D721Med (cell line): Measurements from ENCODE around the gene NLRP3.
"Not testable (repeated sequence)": the region's sequence is repeated elsewhere in the genome, so short reads cannot be mapped to it uniquely, and the experiment has no call there.

Experiments
- DNase-seq: peaks from one replicate; pipeline ENCODE4 v3.0.0; 2011; ENCODE audit warnings: low spot score; ENCODE audit not compliant: insufficient read length
- FAIRE-seq: peaks from 2 replicates; lab custom pipeline; 2011; peaks lifted over from hg19 to GRCh38; lab: Jason Lieb, UNC
- TF ChIP-seq, protein P1 (sequence below): IDR thresholded peaks from 2 replicates; pipeline ENCODE4 v1.5.1; 2012; ENCODE audit warnings: mild to moderate bottlenecking, control low read depth; ENCODE audit not compliant: insufficient read depth; ENCODE audit errors: missing control alignments

Gene NLRP3

DNA sequence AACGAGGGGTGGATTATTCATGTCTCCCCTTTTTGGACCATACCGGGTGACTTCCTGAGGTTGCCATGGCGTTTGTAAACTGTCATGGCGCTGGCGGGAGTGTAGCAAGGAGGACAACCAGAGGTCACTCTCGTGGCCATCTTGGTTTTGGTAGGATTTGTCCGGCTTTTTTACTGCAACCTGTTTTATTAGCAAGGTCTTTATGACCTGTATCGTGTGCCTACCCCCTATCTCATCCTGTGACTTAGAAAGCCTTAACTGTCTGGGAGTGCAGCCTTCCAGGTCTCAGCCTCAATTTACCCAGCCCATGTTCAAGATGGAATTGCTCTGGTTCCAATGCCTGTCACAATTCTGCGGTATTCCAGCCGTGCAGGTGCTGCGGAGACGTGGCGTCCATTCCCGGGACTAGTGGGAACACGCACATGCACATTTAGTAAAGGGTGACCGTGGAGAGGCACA lies 44.1 kb upstream of the NLRP3 start:
- no peak for DNase-seq
- FAIRE-seq: no peak
- TF ChIP-seq, protein P1, sequence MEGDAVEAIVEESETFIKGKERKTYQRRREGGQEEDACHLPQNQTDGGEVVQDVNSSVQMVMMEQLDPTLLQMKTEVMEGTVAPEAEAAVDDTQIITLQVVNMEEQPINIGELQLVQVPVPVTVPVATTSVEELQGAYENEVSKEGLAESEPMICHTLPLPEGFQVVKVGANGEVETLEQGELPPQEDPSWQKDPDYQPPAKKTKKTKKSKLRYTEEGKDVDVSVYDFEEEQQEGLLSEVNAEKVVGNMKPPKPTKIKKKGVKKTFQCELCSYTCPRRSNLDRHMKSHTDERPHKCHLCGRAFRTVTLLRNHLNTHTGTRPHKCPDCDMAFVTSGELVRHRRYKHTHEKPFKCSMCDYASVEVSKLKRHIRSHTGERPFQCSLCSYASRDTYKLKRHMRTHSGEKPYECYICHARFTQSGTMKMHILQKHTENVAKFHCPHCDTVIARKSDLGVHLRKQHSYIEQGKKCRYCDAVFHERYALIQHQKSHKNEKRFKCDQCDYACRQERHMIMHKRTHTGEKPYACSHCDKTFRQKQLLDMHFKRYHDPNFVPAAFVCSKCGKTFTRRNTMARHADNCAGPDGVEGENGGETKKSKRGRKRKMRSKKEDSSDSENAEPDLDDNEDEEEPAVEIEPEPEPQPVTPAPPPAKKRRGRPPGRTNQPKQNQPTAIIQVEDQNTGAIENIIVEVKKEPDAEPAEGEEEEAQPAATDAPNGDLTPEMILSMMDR: no peak

DNA sequence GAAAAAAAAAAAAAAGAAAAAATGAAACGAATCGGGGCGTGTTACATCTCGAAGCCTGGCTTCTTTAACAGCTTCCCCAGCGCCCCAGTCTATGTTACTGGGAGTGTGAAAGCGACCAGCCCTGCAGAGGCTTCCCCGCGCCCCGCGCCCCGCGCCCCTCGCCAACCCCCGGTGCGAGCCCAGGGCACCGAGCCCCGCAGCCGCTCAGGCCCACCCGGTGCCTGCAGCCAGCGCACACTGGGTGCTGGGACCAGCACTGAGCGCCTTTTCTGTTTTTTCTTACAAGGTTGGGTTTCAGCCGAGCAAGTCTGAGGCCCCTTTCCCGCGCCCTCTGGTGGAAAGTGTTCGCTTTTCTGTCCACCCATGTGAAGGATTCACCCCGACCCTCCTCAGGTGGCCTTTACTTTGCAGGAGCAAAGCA lies 42.2 kb upstream of the NLRP3 start:
- TF ChIP-seq, protein P1: peak; percentile 24
- DNase-seq (no peak), FAIRE-seq (no peak)

DNA sequence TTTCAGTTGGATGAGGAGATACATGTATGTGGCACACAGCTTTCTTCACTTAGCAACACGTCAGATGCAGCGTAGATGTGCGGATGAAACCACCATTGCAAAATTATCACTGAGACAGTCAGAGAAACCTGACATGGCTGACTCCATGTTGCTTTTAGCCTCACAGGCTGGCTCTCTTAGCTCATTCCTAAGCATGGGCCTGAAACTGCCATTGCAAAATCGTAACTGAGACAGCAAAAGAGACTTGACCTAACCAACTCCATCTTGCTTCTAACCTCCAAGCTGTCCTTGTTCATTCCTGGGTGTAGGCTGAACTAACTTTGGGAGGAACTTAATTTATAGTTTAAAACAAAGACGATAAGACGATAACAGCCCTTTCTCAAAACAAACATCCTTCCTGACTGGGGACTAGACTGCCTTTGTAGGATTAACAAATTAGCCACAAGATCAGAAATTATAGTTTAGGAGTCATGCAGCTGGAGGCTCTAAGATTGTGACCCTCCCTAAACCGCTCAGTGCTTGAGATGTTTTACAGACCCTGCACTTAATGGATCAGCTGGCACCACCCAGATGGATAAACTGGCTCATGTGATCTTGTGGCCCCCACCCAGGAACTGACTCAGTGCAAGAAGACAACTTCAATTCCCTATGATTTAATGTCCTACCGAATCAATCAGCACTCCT lies 41.2 kb upstream of the NLRP3 start:
- DNase-seq, FAIRE-seq: not testable (repeated sequence)

DNA sequence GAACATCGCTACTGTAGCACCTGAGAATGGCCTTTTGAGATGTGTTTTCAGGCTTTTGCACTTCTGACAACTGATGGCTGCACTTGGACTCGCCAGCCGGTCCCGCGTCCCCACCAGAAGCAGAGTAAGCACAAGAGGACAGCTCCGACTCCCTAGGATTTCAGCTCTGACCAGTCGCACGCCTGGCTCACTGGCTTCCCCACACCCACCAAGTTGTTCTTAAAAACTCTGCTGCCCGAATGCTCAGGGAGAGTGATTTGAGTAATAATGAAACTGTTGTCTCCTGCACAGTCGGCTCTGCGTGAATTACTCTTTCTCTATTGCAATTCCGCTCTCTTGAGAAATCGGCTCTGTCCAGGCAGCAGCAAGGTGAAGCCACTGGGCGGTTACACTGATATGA lies 40.2 kb upstream of the NLRP3 start:
- FAIRE-seq (no peak), DNase-seq (no peak)
- TF ChIP-seq, protein P1: no peak

DNA sequence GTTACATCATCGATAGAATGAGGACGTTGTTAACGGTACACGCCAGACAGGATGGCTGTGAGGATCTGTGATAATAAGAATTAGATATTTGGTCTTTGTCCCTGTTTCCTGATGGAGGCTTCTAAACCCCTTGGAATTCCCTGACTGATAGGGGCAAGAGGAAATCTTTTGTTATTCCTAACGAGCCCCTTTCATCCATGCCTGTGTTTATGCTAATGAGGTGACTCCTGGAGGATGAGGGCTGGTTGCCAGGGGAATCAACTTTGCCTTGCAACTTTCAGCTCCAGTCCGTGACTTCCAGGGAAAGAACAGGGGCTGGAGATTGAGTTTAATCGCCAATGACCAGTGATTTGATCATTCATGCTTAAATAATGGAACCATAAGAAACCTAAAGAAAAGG lies 39.3 kb upstream of the NLRP3 start:
- TF ChIP-seq, protein P1: no peak
- no peak for FAIRE-seq

DNA sequence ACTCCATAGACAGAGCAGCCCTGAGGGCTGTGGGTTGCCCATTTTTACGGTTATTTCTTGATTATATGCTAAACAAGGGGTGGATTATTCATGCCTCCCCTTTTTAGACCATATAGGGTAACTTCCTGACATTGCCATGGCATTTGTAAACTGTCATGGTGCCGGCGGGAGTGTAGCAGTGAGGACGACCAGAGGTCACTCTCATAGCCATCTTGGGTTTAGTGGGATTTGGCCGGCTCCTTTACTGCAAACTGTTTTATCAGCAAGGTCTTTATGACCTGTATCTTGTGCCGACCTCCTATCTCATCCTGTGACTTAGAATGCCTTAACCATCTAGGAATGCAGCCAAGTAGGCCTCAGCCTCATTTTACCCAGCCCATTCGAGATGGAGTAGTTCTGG lies 38.3 kb upstream of the NLRP3 start:
- FAIRE-seq: not testable (repeated sequence)

More for the DNA sequence above, 39.3 kb upstream of the NLRP3 start:
- DNase-seq: no peak

DNA sequence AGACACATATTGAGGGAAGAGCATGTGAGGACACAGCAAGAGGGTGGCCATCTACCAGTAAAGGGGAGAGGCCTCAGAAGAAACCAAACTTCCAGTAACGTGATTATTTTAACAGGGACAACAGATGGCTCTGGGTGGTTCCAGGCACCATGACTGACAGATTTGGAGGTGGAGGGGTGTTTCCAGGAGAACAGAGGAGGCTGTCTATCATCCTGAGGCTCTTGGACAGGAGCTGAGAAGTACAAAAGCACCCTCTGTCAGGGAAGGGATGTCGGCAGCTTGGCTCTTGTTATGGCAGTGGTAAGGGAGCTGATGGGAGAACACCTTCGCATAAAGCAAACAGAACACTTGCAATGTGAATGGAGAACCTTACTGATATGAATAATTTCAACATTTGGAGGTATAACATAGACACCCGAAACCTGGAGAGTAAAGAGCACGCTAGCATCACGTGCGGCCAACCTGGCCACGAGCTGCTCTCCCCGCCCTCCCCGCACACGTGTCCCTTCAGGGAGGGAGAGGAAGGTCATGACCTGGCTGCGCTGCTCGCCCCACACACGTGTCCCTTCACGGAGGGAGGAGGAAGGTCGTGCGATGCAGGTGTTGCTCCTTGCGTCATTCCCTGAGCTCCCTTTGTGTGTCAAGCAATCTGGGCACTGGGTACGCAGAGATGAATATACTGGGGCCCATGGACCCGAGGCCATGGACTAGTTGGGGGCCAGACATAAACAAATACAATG lies 37.5 kb upstream of the NLRP3 start:
- DNase-seq (no peak), FAIRE-seq (no peak)
- TF ChIP-seq, protein P1: no peak

More for the DNA sequence above, 38.3 kb upstream of the NLRP3 start:
- not testable (repeated sequence) for DNase-seq

DNA sequence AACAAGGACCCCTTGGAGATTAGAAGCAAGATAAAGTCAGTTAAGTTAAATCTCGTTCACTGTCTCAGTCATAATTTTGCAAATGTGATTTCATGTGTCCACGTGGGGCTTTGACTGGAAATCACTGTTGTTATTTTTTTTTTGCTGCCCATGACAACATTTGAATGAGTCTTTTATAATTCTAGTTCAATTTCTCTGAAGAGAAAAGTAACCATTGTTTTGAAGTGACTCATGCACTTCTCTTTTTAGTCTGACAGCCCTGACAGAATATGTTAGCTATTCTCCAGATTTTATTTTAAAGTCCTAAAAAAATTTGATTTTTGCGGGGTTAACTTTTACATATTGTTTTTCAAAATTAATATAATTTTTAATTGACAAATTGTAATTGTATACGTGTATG lies 30.7 kb upstream of the NLRP3 start:
- FAIRE-seq (no peak), DNase-seq (no peak)
- TF ChIP-seq, protein P1: no peak
